Spleen (tissue), 7 donors: Measurements from ENCODE around the gene SEPTIN2.

Experiments
- CTCF ChIP-seq, 11 experiments: fragments of 200-600 bp in 7 of 11; fragments of 450-650 bp in 4 of 11; sonication (generic) in 4 of 11; IDR thresholded peaks in 8 of 11; conservative IDR thresholded peaks in 3 of 11; 1 replicate in 7 of 11; 2 replicates in 4 of 11; pipeline versions ENCODE4 v1.4.0 to v1.8.0; 2016 to 2021; ENCODE audit warnings: antibody characterized with exemption in 11 of 11, inconsistent platforms in 4 of 11, mild to moderate bottlenecking in 1 of 11
- POLR2A ChIP-seq, 3 donors: fragments of 450-650 bp; IDR thresholded peaks; one replicate each; pipeline ENCODE4 v1.5.1; 2017; ENCODE audit warnings: antibody characterized with exemption in 3 of 3, mild to moderate bottlenecking in 1 of 3
- POLR2AphosphoS5 ChIP-seq, 3 donors: sonication (generic); formaldehyde crosslinking; IDR thresholded peaks; one replicate each; pipeline ENCODE4 v1.5.1; 2017; ENCODE audit warnings: antibody characterized with exemption in 3 of 3
- donor health status: DM: no; HTN: no; CAD: no; lungs with moderate emphysema.
- donor health status: DM: no; HTN: no; CAD: no.
- donor health status: DM: no; HTN: no; CAD: no.

DNA sequence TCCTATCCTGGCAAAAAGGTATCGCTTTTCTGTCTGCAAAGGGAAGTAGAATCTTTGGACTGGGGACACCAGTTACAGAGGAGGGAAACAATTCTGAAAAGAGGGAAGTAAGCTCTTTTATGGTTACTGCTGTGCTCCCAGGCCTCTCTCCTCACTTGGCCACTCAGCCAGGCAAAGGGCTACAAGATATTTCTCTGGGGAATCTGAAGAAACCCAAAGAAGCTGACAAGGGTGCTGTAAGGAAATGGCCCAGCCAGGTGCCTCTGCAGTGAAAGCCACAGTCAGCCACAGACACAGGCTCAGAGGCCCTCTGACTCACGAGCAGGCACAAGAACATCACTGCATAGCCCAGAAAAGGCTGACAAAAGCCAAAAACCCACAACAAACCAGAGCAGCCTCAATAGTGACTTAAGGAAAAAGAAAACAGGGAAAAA lies 6.0 kb upstream of the SEPTIN2 start:
- TF ChIP-seq POLR2AphosphoS5 (IDR thresholded peaks at IDR 0.05) (peak in 1 of 3 donors; percentile 33), POLR2A (IDR thresholded peaks at IDR 0.05) (no peak), CTCF (IDR thresholded peaks at IDR 0.05 in 8 of 11, conservative IDR thresholded peaks at IDR 0.05 in 3 of 11) (no peak)
